ENCODE results near the gene IZUMO1. TPM values are rescaled to one million over a fixed set of nuclear protein-coding genes. Genes with fewer than 3 reads are reported as not detected.

IZUMO1 gene
- total and polyA plus RNA-seq, 9 of the 15 experiments (the other 6 are each of a cell fraction or from before 2014, with no cell fraction given), result 0.14 to 2.1 (median 0.73) TPM

- no peak for TF ChIP-seq TSHZ1 (CRISPR knock-in tag; IDR thresholded peaks at IDR 0.05)
- 0 out of 2 replicates have a peak, but pooled peaks have one; percentile 27 for TF ChIP-seq SIN3B (IDR thresholded peaks at IDR 0.05; ENCODE audit: low read depth)
- peak; percentile 45 for TF ChIP-seq MAX (CRISPR knock-in tag; IDR thresholded peaks at IDR 0.05)
- TF ChIP-seq ZFP36 (IDR thresholded peaks at IDR 0.05; ENCODE audit: low read depth, low read length, partially characterized antibody), result peak; percentile 7
- peak; percentile 40; the same call in 1 of the 2 replicates for TF ChIP-seq THAP12 (CRISPR knock-in tag; IDR thresholded peaks at IDR 0.05)
- peak; percentile 19; the same call in 1 of the 2 replicates for TF ChIP-seq HCFC1 (IDR thresholded peaks at IDR 0.05; ENCODE audit: low read depth, low read length)
- TF ChIP-seq CEBPZ (IDR thresholded peaks at IDR 0.05; ENCODE audit: borderline replicate concordance, low read depth, low read length), result no peak; the same call in 1 of the 2 replicates
- TF ChIP-seq ATF1 (CRISPR knock-in tag; IDR thresholded peaks at IDR 0.05), result no peak; the same call in 1 of the 2 replicates
- TF ChIP-seq ATF1 (tag; IDR thresholded peaks at IDR 0.05), result peak; percentile 83
- TF ChIP-seq PTTG1 (tag; IDR thresholded peaks at IDR 0.05; ENCODE audit: low read depth), result no peak
- no peak for TF ChIP-seq ZNF175 (CRISPR knock-in tag; IDR thresholded peaks at IDR 0.05; ENCODE audit: low read depth)
- peak; percentile 92 for TF ChIP-seq L3MBTL2 (IDR thresholded peaks at IDR 0.05)
- TF ChIP-seq ZNF408 (CRISPR knock-in tag; IDR thresholded peaks at IDR 0.05; ENCODE audit: low read depth), result no peak
- TF ChIP-seq PKNOX1 (IDR thresholded peaks at IDR 0.05), result peak; percentile 77
- TF ChIP-seq SP2 (IDR thresholded peaks at IDR 0.05; ENCODE audit: extremely low read depth, low read depth, low read length, poor library complexity, severe bottlenecking), result peak; percentile 66
- 0 out of 2 replicates have a peak, but pooled peaks have one; percentile 37 for TF ChIP-seq ZNF212 (CRISPR knock-in tag; IDR thresholded peaks at IDR 0.05)
Measured at GRCh38 chr19:48713864-48714755, 32.6 kb downstream of the IZUMO1 start (continued).
